ENCODE results near the gene MARCO. TPM values are rescaled to one million over a fixed set of nuclear protein-coding genes. Genes with fewer than 3 reads are reported as not detected.

Gene MARCO
- total and polyA plus RNA-seq, 2 donors (not counting 3 experiments of a cell fraction or from before 2014, with no cell fraction given): not detected

DNA sequence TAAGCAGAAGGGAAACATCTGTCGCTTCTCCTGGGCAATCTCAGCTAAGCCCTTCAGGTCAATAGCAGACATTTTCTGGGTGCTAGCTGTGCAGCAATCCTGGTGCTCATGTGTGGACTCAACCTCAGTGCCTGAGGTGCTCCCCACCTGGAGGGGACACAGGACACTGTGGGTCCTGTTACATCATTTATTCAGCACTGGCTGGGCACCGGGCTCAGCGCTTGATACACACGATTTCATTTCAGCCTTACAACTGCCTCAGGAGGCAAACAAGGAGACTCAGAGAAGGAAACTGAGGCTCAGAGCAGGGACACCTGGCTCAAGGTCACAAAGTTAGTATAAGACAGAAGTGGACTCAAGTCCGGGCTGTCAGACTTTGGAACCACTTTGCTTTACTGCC, 46.7 kb downstream of the MARCO start:
- TF ChIP-seq FOS (IDR thresholded peaks at IDR 0.05; ENCODE audit: borderline replicate concordance, insufficient read depth, low read length): no peak
- no peak for TF ChIP-seq POLR2A (IDR thresholded peaks at IDR 0.05; ENCODE audit: low read depth, low read length)
- TF ChIP-seq, protein P1, sequence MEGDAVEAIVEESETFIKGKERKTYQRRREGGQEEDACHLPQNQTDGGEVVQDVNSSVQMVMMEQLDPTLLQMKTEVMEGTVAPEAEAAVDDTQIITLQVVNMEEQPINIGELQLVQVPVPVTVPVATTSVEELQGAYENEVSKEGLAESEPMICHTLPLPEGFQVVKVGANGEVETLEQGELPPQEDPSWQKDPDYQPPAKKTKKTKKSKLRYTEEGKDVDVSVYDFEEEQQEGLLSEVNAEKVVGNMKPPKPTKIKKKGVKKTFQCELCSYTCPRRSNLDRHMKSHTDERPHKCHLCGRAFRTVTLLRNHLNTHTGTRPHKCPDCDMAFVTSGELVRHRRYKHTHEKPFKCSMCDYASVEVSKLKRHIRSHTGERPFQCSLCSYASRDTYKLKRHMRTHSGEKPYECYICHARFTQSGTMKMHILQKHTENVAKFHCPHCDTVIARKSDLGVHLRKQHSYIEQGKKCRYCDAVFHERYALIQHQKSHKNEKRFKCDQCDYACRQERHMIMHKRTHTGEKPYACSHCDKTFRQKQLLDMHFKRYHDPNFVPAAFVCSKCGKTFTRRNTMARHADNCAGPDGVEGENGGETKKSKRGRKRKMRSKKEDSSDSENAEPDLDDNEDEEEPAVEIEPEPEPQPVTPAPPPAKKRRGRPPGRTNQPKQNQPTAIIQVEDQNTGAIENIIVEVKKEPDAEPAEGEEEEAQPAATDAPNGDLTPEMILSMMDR (IDR thresholded peaks at IDR 0.05; ENCODE audit: extremely low read depth in 1 of 2, insufficient read depth in 1 of 2, low read depth in 1 of 2, low read length in 2 of 2): no peak
- no peak for TF ChIP-seq GATA2 (IDR thresholded peaks at IDR 0.05; ENCODE audit: insufficient read depth, insufficient read length, low read depth, low read length)
- no peak for TF ChIP-seq MAX (IDR thresholded peaks at IDR 0.05; ENCODE audit: insufficient read depth, insufficient read length)
- no peak for TF ChIP-seq EZH2 (IDR thresholded peaks at IDR 0.05; ENCODE audit: borderline replicate concordance, low read depth, low read length, severe bottlenecking)
- TF ChIP-seq POLR2AphosphoS5 (IDR thresholded peaks at IDR 0.05; ENCODE audit: insufficient read depth, low read depth, low read length): no peak
- no peak for TF ChIP-seq JUN (IDR thresholded peaks at IDR 0.05; ENCODE audit: borderline replicate concordance, insufficient read depth, insufficient read length, low read depth)
- TF ChIP-seq MYC (IDR thresholded peaks at IDR 0.05; ENCODE audit: low read depth, low read length): no peak
- ChIA-PET CTCF (no interaction called here), POLR2A (no interaction called here)
- Histone ChIP-seq H3K36me3 (ENCODE audit: control insufficient read depth in 2 of 2, extremely low read depth in 1 of 2, insufficient read depth in 2 of 2, low read length in 2 of 2) (no peaks in the 10 kb centered on the region), H3K9ac (replicated peaks; ENCODE audit: extremely low read depth, insufficient read depth, low read length) (no peak overlapping the region), H4K20me1 (replicated peaks; ENCODE audit: control insufficient read depth, extremely low read depth, insufficient read depth, low read length) (no peaks in the 10 kb centered on the region), H3K27ac (ENCODE audit: insufficient read depth, low read depth, low read length) (no peak overlapping the region), H3K4me1 (ENCODE audit: control insufficient read depth, extremely low read depth, insufficient read depth, low read length) (no peaks in the 10 kb centered on the region), H3K27me3 (ENCODE audit: control insufficient read depth in 2 of 2, insufficient read depth in 2 of 2, low read length in 2 of 2) (no peaks in the 10 kb centered on the region), H2AFZ (ENCODE audit: low read depth, low read length) (no peak overlapping the region), H3K9me3 (replicated peaks; ENCODE audit: control insufficient read depth, insufficient read depth, low read length) (no peaks in the 10 kb centered on the region), H3K4me3 (replicated peaks in 1 of 3; ENCODE audit: insufficient read depth in 1 of 3, low read depth in 1 of 3, low read length in 3 of 3) (no peak overlapping the region), H3K4me2 (ENCODE audit: insufficient read depth, low read length) (no peak overlapping the region), H3K79me2 (ENCODE audit: control insufficient read depth, insufficient read depth, low read length) (no peaks in the 10 kb centered on the region), H3K9me1 (replicated peaks; ENCODE audit: control insufficient read depth, extremely low read depth, insufficient read depth, low read length) (no peaks in the 10 kb centered on the region)
- dilution Hi-C loops (cut with MboI; ENCODE audit: extremely low pct_ligation_motif_present, low sequenced_read_pairs): no loop called here
- no TSS peak for BruUV-seq (replicated peaks)
- DNase-seq (ENCODE audit: low read depth, low spot score): no peak
- FAIRE-seq: no peak
- intact Hi-C loops (cut with micrococcal nuclease): no loop called here
